NCI-H526 (cell line): Measurements from ENCODE around the gene EEF1AKMT3.

ENCODE experiments used
- DNase-seq, 2 experiments: peaks; one replicate each; lab custom pipeline; 2025; lab: John Stamatoyannopoulos, UW

Gene EEF1AKMT3

GRCh38 chr12:57751432-57751787, 21.0 kb upstream of the EEF1AKMT3 start:
- DNase-seq: no peak

GRCh38 chr12:57751788-57752667, 20.4 kb upstream of the EEF1AKMT3 start, which contains the start of gene CDK4:
TSS of gene CDK4 (minus strand) at chr12:57752310. CDS start at chr12:57751717, 593 bp downstream.
- peak; percentile 99 for DNase-seq

GRCh38 chr12:57752668-57753000, 19.8 kb upstream of the EEF1AKMT3 start:
- DNase-seq: no peak

GRCh38 chr12:57753756-57754337, 18.6 kb upstream of the EEF1AKMT3 start:
- DNase-seq: no peak

- DNase-seq: peak; percentile 79 to 94
These were observed 17.8 kb upstream of the EEF1AKMT3 start, which contains the start of gene MARCHF9 for GRCh38 chr12:57754411-57755193. TSS of gene MARCHF9 (plus strand) at chr12:57755103. CDS start at chr12:57755529, 426 bp downstream.

- no peak for DNase-seq
These were observed 17.3 kb upstream of the EEF1AKMT3 start for GRCh38 chr12:57755194-57755453.

GRCh38 chr12:57755454-57756372, 16.7 kb upstream of the EEF1AKMT3 start:
- DNase-seq: peak in 1 of 2 experiments; percentile 66

- DNase-seq: peak; percentile 41 to 83
These were observed 15.7 kb upstream of the EEF1AKMT3 start for GRCh38 chr12:57756406-57757341.

GRCh38 chr12:57757771-57758170, 14.6 kb upstream of the EEF1AKMT3 start:
- no peak for DNase-seq

- no peak for DNase-seq
These were observed 13.7 kb upstream of the EEF1AKMT3 start for GRCh38 chr12:57758552-57759359.

- peak; percentile 20 to 58 for DNase-seq
These were observed 12.9 kb upstream of the EEF1AKMT3 start for GRCh38 chr12:57759360-57759980.

GRCh38 chr12:57760347-57760982, 11.9 kb upstream of the EEF1AKMT3 start:
- DNase-seq: no peak

GRCh38 chr12:57761391-57761998, 10.9 kb upstream of the EEF1AKMT3 start:
- DNase-seq: no peak

GRCh38 chr12:57762463-57762862, 10.0 kb upstream of the EEF1AKMT3 start:
- DNase-seq: no peak

GRCh38 chr12:57763881-57764661, 8.3 kb upstream of the EEF1AKMT3 start:
- DNase-seq: no peak

GRCh38 chr12:57764662-57765002, 7.8 kb upstream of the EEF1AKMT3 start:
- no peak for DNase-seq

- DNase-seq: peak; percentile 17 to 72
These were observed 7.3 kb upstream of the EEF1AKMT3 start for GRCh38 chr12:57765003-57765697.
